Calu3 (cell line): ENCODE data around the gene CAMK1G. TPM values are rescaled to one million over a fixed set of nuclear protein-coding genes. Genes with fewer than 3 reads are reported as not detected.

ENCODE experiments used
- BruUV-seq: library from RNA; stranded (reverse); fragments of 400-500 nt; replicated peaks from 2 replicates; lab custom pipeline; 2021; lab: Mats Ljungman, UMichigan
- CTCF ChIA-PET: fragments of 300-600 bp; sonication (Branson Sonifier 250); formaldehyde crosslinking; loops from one replicate; lab custom pipeline; 2022; ENCODE audit warnings: antibody characterized with exemption; lab: Charles Lee
- DNase-seq: peaks from one replicate; pipeline ENCODE4 v3.0.0; 2022
- H3K27ac Mint-ChIP-seq: one replicate; pipeline ENCODE4 v1.8.0; 2022; ENCODE audit warnings: mixed read lengths; ENCODE audit not compliant: unreplicated experiment
- H3K27me3 Mint-ChIP-seq: one replicate; pipeline ENCODE4 v1.8.0; 2022; ENCODE audit warnings: mixed read lengths; ENCODE audit not compliant: unreplicated experiment
- H3K36me3 Mint-ChIP-seq: one replicate; pipeline ENCODE4 v1.8.0; 2022; ENCODE audit warnings: mild to moderate bottlenecking, moderate library complexity, mixed read lengths; ENCODE audit not compliant: insufficient read depth, unreplicated experiment
- H3K4me1 Mint-ChIP-seq: one replicate; pipeline ENCODE4 v1.8.0; 2022; ENCODE audit warnings: mild to moderate bottlenecking, low read depth, mixed read lengths; ENCODE audit not compliant: unreplicated experiment
- H3K4me3 Mint-ChIP-seq: one replicate; pipeline ENCODE4 v1.8.0; 2022; ENCODE audit warnings: mild to moderate bottlenecking, low read depth, moderate library complexity, mixed read lengths; ENCODE audit not compliant: unreplicated experiment
- H3K9me3 Mint-ChIP-seq: one replicate; pipeline ENCODE4 v1.8.0; 2022; ENCODE audit warnings: low read depth, mixed read lengths; ENCODE audit not compliant: unreplicated experiment
- intact Hi-C: fragments of 100-400 bp; cut with micrococcal nuclease; formaldehyde crosslinking; loops from one replicate; pipeline ENCODE4 v1.10.0; 2022; ENCODE audit not compliant: unreplicated experiment
- total RNA-seq: library from RNA; stranded (reverse); gene quantifications from 2 replicates; pipeline ENCODE4 v1.2.3, GENCODE V29; 2022
- TF ChIP-seq, protein P1 (sequence below): fragments of 200-600 bp; IDR thresholded peaks from one replicate; pipeline ENCODE4 v1.8.0; 2022; ENCODE audit warnings: antibody characterized with exemption; ENCODE audit not compliant: unreplicated experiment

CAMK1G gene
- total RNA-seq, 1 experiment from 2014 or later: not detected

DNA sequence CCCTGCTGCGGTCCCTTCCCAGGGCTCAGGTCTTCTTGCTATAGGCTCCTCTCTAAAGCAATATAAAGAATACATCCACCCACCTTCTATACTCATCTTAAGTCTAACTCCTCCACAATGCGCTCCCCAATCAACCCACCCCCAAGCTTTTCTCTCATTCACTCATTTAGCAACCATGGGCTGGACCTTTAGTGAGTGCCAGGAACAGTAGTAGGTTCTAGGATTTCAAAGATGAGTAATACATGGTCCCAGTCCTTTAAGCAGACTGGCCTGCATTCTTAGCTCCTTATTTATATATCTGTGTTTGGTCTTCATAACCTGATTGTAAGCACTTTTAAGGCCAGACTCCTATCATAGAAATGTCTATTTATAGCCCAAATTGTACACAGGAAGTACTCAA lies 5.9 kb downstream of the CAMK1G start:
- CTCF ChIA-PET: interaction anchor here (0.6 to 1.1 kb wide), 4 partner anchors 10 to 1544 kb away, joined by 3 to 6 read pairs (median 3); partner anchors contain the start of gene KCNH1
- Mint-ChIP-seq H3K4me3 (no peak overlapping the region), H3K36me3 (no peaks in the 10 kb centered on the region), H3K4me1 (no peaks in the 10 kb centered on the region), H3K27me3 (peaks cover 60% of the 10 kb centered on the region), H3K27ac (no peak overlapping the region), H3K9me3 (no peaks in the 10 kb centered on the region)
- BruUV-seq: no TSS peak
- intact Hi-C loops: no loop called here
- TF ChIP-seq, protein P1, sequence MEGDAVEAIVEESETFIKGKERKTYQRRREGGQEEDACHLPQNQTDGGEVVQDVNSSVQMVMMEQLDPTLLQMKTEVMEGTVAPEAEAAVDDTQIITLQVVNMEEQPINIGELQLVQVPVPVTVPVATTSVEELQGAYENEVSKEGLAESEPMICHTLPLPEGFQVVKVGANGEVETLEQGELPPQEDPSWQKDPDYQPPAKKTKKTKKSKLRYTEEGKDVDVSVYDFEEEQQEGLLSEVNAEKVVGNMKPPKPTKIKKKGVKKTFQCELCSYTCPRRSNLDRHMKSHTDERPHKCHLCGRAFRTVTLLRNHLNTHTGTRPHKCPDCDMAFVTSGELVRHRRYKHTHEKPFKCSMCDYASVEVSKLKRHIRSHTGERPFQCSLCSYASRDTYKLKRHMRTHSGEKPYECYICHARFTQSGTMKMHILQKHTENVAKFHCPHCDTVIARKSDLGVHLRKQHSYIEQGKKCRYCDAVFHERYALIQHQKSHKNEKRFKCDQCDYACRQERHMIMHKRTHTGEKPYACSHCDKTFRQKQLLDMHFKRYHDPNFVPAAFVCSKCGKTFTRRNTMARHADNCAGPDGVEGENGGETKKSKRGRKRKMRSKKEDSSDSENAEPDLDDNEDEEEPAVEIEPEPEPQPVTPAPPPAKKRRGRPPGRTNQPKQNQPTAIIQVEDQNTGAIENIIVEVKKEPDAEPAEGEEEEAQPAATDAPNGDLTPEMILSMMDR: no peak
- DNase-seq: no peak

DNA sequence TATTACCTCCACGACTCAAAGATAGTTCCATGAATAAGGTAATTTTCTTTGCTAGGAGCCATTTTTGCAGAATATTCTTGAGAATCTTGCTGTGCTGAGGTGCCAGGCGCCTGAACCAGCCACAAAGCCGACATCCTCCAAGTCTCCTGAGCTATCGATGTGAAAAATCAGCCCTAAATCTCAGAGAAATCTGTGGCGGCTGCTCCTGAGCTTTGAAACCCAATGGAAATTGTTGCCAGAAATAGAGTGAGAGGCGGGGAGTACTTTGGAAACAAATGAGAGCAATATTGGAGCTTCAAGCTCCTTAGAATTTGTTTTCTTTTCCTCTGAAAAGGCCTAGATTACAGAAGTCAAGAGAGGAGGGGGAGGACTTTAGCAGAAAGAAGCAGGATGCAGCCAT lies 6.3 kb downstream of the CAMK1G start:
- no TSS peak for BruUV-seq
- H3K27me3 Mint-ChIP-seq: peaks cover 64% of the 10 kb centered on the region
- no peaks in the 10 kb centered on the region for H3K36me3 Mint-ChIP-seq
- CTCF ChIA-PET: interaction anchor here (0.6 to 1.1 kb wide), 4 partner anchors 10 to 1544 kb away, joined by 3 to 6 read pairs (median 3); partner anchors contain the start of gene KCNH1
- H3K4me1 Mint-ChIP-seq: no peaks in the 10 kb centered on the region
- no peak for DNase-seq
- H3K9me3 Mint-ChIP-seq: no peaks in the 10 kb centered on the region
- intact Hi-C loops: no loop called here
- no peak overlapping the region for H3K27ac Mint-ChIP-seq
- TF ChIP-seq, protein P1: no peak
- no peak overlapping the region for H3K4me3 Mint-ChIP-seq

DNA sequence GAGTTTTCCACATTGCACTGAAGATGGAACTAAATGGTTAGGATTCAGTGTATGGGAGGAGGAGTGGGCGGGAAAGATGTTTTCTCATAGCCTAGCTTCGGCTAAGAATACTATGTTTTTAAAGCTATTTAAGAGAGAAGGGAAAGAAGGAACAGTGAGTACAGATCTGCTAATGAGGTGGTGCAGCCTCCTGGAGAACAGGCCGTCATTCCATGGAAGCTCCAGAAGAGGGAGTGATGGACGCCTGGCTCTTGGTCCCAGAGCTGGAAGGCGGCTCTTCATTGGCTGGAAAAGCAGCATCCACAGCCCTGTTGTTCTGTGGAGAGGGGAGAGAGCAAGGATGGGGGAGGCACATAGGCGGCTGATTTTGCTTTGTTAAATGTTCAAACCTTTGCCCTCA lies 6.9 kb downstream of the CAMK1G start:
- Mint-ChIP-seq H3K4me3 (no peak overlapping the region), H3K4me1 (no peaks in the 10 kb centered on the region), H3K27ac (no peak overlapping the region), H3K9me3 (no peaks in the 10 kb centered on the region), H3K27me3 (peaks cover 70% of the 10 kb centered on the region), H3K36me3 (no peaks in the 10 kb centered on the region)
- intact Hi-C loops: no loop called here
- TF ChIP-seq, protein P1: no peak
- BruUV-seq: no TSS peak
- CTCF ChIA-PET: interaction anchor here (1.1 kb wide), 1 partner anchor 11 kb away, joined by 3 read pairs; no protein-coding TSS in a partner anchor
- DNase-seq: no peak

DNA sequence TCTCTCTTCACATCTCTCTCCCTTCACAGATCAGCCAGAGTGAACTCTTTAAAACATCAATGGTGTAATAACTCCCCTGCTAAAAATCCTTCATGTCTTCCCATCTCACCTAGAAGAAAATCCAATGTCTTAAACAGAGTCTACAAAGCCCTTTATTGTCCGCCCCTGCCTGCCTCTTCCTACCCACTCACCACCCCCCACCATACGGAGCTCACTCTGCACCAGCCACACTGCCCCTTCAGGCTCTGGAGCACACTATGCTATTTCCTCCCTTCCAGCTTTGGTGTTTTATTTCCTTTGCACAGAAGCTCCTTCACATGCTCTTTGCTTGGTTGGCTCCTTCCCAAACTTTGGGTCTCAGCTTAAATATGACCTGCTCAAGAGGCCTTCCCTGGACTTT lies 10.2 kb downstream of the CAMK1G start:
- no peak overlapping the region for H3K4me3 Mint-ChIP-seq
- DNase-seq: no peak
- intact Hi-C loops: no loop called here
- no peaks in the 10 kb centered on the region for H3K36me3 Mint-ChIP-seq
- TF ChIP-seq, protein P1: no peak
- BruUV-seq: no TSS peak
- H3K27me3 Mint-ChIP-seq: peaks cover 84% of the 10 kb centered on the region
- no peaks in the 10 kb centered on the region for H3K4me1 Mint-ChIP-seq
- no peak overlapping the region for H3K27ac Mint-ChIP-seq
- CTCF ChIA-PET: no interaction called here
- no peaks in the 10 kb centered on the region for H3K9me3 Mint-ChIP-seq
